Measurements from ENCODE around the gene CXCL11. TPM values are rescaled to one million over a fixed set of nuclear protein-coding genes. Genes with fewer than 3 reads are reported as not detected.

CXCL11 gene
- total and polyA plus RNA-seq, 10 of the 15 experiments (the other 5 are each of a cell fraction or from before 2014, with no cell fraction given): 0.04 TPM; not detected in 9

GRCh38 chr4:76016393-76016792 is 19.5 kb downstream of the CXCL11 start (continued):
- TF ChIP-seq ZZZ3 (IDR thresholded peaks at IDR 0.05; ENCODE audit: control insufficient read depth, insufficient read length, low read depth) (no peak), ATF7 (IDR thresholded peaks at IDR 0.05; ENCODE audit: low read depth) (no peak), IRF3 (IDR thresholded peaks at IDR 0.05) (no peak), TARDBP (IDR thresholded peaks at IDR 0.05; ENCODE audit: borderline replicate concordance) (no peak), CREM (IDR thresholded peaks at IDR 0.05; ENCODE audit: low read depth) (peak; percentile 83), PRDM15 (CRISPR knock-in tag; IDR thresholded peaks at IDR 0.05) (no peak), KLF5 (IDR thresholded peaks at IDR 0.05; ENCODE audit: partially characterized antibody) (no peak), EED (IDR thresholded peaks at IDR 0.05; ENCODE audit: low read depth) (peak; percentile 77), WRNIP1 (IDR thresholded peaks at IDR 0.05; ENCODE audit: borderline replicate concordance, low read depth, low read length) (no peak), ZBTB4 (CRISPR knock-in tag; IDR thresholded peaks at IDR 0.05) (no peak), ZNF24 (IDR thresholded peaks at IDR 0.05) (no peak), ZNF217 (IDR thresholded peaks at IDR 0.05) (no peak)
